NCI-H2171 treated with DMSO at 0.1 percent for 48 hours (cell line): ENCODE measurements around the gene SH2D4B.

ENCODE experiments used
- DNase-seq: peaks from one replicate; lab custom pipeline; 2025; lab: John Stamatoyannopoulos, UW

SH2D4B gene

DNA sequence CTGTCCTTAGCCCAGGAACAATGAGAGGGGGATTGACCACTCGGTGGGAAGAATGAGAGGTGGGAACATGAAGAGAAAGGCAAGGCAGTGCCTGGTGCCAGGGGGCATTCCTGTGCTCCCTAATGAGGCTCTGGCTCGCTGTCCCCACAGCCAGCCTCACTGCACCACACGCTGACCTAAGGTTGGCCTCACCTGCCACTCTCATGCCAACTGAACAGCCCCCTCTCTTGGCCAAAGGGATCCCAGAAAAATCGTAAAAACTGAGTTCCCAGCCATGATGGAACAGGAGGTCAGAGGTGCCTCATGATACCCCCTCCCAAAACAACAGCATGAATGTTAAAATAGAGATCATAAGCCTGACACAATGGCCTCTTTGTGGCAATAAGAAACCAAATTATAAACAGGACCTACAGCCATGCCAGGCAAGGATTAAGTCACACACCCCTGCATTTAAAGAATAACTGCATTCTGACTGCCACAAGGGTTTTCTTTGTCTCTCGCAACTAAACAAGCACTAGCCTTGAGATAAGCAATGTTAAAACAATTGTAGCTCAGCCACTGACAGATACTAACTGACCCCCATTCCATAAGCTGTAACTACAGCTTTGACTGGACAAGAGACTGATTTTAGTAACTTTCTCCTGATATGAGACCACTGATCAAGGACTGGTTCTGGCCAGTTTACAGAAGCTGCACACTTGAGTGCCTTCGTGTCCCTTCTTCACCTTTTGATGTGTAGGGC lies 149.2 kb downstream of the SH2D4B start:
- DNase-seq, result no peak

- no peak for DNase-seq
These were observed 149.7 kb downstream of the SH2D4B start for GRCh38 chr10:80687476-80687789.

DNA sequence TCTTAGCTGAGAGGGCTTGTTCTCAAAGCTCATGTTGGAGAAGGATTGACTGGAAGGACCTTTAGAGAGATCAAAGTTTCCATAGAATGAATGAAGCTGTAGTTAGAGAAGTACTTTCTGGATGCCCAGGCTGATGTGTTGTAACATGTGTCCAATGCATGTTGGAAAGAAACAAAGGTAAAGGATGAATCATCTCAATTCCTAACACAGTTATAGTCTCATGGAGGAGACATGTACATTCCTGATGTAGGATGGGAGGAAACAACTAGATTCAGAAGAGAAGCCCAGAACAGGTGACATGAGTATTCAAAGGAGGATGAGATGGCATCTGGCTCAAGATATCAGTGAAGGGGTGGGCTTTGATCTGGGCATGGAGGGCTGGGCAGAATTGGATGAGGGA lies 152.7 kb downstream of the SH2D4B start:
- DNase-seq, result no peak

DNA sequence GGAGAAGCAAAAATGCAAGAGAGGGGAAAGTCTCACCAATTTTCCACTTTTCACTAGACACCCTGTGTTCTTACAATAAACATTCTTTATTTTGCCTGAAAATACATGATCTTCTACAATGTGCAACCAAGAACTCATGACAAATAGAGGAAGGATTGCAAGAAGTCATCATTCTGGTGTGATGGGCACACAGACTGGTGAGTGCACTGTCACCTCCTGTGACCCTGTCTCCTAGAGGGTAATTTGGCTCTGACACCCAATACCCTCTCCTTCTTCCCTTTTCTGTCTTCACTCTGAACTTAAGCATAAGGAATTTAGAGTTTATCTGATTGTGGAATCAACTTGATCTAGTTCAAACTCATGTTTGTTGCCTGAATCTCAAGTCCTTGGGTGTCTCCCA lies 153.7 kb downstream of the SH2D4B start:
- DNase-seq, result no peak

GRCh38 chr10:80693565-80693964 lies 155.9 kb downstream of the SH2D4B start:
- DNase-seq, result no peak

DNA sequence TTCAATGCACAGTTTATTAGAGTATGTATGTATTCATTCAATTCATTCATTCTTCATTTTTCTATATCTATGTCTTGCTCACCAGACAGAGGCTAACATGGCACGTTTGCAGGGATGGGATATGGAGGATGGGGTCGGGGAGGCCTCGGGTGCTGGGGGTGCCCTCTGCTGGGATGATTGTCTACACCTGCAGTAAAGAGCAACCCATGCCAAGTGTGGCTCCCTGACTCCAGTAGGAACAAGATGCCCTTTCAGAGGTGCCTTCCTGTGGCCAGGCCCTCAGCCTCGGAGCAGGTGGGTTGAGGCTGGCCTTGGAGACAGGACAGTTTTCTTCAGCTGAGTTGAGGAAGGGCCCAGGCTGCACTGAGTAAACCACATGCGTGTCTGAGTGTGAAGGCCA lies 157.2 kb downstream of the SH2D4B start:
- DNase-seq, result no peak
